CD4-positive, alpha-beta T cell treated with Interleukin-10 for 1 hour (primary cell): ENCODE data around the gene CADM2.
"Not testable (repeated sequence)": the region's sequence is repeated elsewhere in the genome, so short reads cannot be mapped to it uniquely, and the experiment has no call there.

Experiments
- DNase-seq: peaks from one replicate; pipeline ENCODE4 v3.0.0-alpha.2; 2020

The CADM2 gene

DNA sequence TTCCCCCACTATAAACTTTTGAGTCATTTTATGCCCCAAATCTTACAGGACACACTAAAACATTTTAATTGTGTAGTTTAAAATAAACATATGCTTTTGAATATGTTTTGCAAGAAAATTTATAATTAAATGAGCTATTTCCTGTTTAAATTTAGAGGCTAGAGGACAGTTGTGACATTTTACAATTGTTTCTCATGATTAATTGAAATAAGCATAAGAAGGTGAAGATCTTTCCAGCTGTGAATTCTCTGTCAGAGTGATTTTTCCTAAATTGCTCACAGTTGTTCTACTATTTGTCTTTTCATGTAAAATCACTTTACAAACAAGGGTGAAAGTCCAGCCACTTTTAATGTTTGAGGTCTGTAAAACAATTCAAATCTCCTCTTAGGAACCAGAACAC lies 892.3 kb downstream of the CADM2 start:
- no peak for DNase-seq

- DNase-seq = no peak
Measured at GRCh38 chr3:85853805-85854204, 895.0 kb downstream of the CADM2 start.

GRCh38 chr3:85862893-85863455 lies 904.2 kb downstream of the CADM2 start:
- DNase-seq = no peak

DNA sequence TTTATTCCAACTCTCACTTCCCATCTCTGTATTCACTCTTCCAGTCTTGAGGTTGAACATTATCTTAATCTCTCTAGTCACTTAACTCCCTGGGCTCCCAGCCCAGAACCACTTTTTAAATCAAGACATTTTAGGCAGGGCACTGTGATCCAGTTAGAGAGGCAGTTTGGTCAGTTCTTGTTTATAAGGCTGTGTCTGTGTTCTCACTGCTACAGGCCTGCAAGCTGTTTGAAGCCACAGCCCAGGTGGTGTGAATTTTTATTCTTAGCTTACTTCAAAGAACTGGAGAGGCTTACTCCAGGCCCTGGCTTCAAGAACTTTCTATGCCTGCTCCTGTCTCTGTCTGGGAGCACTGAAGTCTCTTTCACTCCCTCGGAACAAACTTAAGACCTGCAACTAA lies 906.1 kb downstream of the CADM2 start:
- no peak for DNase-seq

GRCh38 chr3:85867072-85867471 lies 908.3 kb downstream of the CADM2 start:
- no peak for DNase-seq

DNA sequence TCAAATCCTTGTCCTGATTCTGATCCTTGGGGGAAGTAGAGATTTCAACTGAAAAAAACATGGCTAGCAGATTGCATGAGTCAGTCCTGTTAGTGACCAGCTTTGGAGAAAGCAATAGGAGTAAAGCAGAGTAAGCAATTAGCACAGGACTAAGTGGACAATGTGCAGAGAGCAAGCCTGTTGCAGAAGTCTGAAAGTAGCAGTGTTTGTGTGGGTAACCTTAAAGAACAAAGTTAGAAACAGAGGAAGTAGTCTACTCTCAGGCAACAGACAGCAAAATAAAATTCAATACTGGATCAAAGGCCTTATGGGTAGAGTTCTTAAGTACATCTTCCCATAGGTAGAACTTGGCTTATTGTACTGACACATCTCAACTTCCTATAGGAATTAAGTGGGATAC lies 916.8 kb downstream of the CADM2 start:
- DNase-seq = no peak

DNA sequence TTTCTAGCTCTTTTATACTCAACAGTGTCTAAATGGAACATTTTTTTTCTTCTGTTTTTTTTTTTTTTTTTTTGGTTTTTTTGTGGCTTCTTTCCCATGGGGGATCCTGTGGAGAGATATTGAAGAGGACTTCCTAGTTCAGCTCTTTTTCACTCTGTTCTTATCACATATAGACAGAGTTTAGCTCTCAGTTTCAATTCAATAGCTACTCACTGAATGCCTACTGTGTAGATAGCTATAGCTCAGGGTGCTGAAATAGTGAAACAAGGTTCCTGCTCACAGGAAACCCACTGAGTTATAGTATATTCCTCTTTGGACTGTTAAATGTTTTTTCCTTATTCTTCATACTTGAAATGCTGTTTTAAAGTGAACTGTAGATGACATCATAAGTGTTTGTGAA lies 918.8 kb downstream of the CADM2 start:
- no peak for DNase-seq

- DNase-seq = no peak
Measured at GRCh38 chr3:85881833-85882393, 923.1 kb downstream of the CADM2 start.

DNA sequence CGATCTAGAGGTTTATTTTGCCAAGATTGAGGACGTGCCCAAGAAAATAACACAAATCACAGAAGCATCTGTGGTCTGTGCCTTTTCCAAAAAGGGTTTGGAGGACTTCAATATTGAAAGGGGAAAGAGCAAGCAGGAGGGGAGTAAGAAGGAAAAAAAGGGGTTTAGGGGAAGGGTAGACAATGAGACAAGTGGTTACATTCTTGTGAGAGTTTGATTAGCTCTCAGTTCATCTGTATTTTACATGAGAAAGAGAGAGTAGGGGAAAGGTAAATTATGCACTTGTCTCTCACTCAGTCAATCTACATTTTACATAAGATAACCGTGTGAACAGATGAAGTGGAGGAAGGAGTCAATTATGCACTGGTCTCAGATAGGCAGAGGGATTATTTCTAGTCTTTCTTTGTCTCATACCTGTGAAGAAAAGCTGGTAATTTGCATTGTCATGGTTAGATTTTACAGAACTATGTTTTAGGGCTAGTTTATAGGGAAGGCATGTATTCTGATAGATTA lies 931.3 kb downstream of the CADM2 start:
- DNase-seq = no peak

GRCh38 chr3:85903434-85903833 lies 944.6 kb downstream of the CADM2 start:
- no peak for DNase-seq

GRCh38 chr3:85912980-85913379 lies 954.2 kb downstream of the CADM2 start:
- no peak for DNase-seq

- DNase-seq = no peak
Measured at GRCh38 chr3:85922374-85922773, 963.6 kb downstream of the CADM2 start.

DNA sequence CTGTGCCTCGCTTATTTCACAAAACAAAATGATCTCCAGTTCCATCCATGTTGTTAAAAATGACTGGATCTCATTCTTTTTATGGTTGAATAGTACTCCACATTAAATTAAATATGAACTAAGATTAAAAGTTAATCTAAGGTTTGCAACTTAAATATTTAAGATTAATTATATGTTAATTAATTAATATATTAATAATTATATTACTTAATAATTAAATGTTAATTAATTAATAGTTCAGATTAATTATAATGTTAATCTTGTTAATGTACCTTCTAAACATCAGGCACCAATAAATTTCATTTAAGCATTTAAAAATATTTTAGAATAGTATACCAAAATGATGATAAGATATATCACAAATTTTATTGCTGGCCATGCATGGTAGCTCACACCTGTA lies 971.9 kb downstream of the CADM2 start:
- no peak for DNase-seq

DNA sequence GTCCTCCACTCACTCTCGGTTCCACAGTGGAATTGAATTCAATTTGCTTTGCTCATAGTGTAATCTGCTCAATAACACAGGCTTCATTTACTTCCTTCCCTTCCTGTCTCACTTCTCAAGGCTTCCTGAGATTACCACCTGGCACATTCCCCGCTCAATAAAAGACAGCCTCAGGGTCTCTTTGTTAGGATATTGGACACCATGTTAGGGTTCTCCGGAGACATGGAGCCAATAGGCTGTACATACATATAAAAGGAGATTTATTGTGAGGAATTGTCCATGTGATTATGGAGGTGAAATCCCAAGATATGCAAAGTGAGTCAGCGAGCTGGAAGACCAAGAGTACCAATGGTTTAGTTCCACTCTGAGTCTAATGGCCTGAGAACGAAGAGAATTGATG lies 974.5 kb downstream of the CADM2 start:
- DNase-seq = no peak

GRCh38 chr3:85935171-85935570 lies 976.4 kb downstream of the CADM2 start:
- no peak for DNase-seq

DNA sequence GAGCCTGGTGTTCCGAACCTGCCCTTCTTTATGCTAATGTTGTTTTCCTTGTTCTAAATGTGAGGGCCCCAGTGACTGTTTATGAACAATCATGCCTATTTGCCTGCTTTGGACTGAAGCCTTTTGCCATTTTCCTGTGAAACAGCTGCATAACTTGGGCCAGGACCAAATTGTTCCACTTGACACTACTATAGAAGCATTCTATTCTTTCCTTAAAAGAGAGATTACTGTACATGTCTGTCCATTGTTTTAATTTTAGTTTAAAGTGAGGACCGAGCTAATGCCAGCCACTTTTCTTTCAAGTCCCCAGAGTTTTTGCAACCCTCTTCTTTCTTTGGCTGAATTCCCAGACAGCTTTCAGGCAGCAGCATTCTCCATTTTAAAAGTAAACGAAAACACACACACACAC lies 980.3 kb downstream of the CADM2 start:
- no peak for DNase-seq

GRCh38 chr3:85950435-85950834 lies 991.6 kb downstream of the CADM2 start:
- DNase-seq = no peak

GRCh38 chr3:85960793-85961192 lies 1002.0 kb downstream of the CADM2 start:
- no peak for DNase-seq

- no peak for DNase-seq
Measured at GRCh38 chr3:85977615-85978338, 1019.0 kb downstream of the CADM2 start.

- DNase-seq = no peak
Measured at GRCh38 chr3:85979034-85979433, 1020.2 kb downstream of the CADM2 start.

DNA sequence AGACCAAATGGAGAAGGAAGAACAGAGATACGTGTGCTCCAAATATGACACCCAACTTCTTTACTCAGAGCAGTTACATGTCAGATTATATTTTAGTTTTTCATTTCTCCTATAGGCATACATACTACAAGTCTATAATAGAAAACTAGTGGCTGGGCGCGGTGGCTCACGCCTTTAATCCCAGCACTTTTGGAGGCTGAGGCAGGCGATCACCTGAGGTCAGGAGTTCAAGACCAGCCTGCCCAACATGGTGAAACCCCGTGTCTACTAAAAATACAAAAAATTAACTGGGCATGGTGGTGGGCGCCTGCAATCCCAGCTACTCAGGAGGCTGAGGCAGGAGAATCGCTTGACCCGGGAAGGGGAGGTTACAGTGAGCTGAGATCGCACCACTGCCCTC lies 1030.8 kb downstream of the CADM2 start:
- DNase-seq = not testable (repeated sequence)

DNA sequence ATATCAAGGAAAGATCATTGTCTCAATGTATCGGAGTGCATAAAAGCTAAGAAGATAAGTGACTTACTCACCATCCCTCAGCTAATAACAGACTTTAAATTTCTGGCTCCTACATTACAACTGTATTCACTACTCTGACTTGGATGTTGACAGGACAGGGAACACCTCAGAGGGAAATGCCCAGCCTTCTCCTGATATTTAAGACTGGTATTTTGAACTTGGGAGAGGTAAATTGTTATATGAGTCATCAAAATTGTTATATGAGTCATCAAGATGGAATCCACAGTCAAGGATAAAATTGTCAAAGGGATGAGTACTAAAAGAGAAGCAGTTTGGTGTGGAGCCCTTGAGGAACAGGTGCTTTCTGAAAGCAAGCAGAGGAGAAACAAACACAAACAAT lies 1070.8 kb downstream of the CADM2 start:
- no peak for DNase-seq

DNA sequence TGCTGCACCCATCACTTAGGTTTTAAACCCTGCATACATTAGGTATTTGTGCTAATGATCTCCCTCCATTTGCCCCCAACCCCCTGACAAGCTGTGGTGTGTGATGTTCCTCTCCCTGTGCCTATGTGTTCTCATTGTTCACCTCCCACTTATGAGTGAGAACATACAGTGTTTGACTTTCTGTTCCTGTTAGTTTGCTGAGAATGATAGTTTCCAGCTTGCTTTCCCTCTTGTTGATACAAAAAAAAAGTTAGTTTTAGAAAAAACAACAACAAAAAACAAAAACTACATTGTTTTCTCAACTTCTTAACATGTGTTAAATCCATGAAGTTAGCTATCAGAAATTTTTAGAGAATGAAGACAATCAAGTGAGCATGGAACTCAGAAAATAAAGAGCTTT lies 1079.1 kb downstream of the CADM2 start:
- DNase-seq = no peak

GRCh38 chr3:86046436-86047136 lies 1087.8 kb downstream of the CADM2 start:
- no peak for DNase-seq
